HepG2 (cell line): ENCODE results near the gene HMCN2. TPM values are rescaled to one million over a fixed set of nuclear protein-coding genes. Genes with fewer than 3 reads are reported as not detected.

ENCODE experiments used
- ARID5B ChIP-seq: IDR thresholded peaks from 2 replicates; pipeline ENCODE4 v1.4.0; 2020; ENCODE audit warnings: mild to moderate bottlenecking, missing genetic modification reagents
- ATM ChIP-seq: fragments of 450-650 bp; IDR thresholded peaks from 2 replicates; pipeline ENCODE4 v1.7.1; 2017; ENCODE audit warnings: mild to moderate bottlenecking, borderline replicate concordance
- DR1 ChIP-seq: sonication (generic); formaldehyde crosslinking; IDR thresholded peaks from 2 replicates; pipeline ENCODE4 v1.8.0; 2021; ENCODE audit warnings: mild to moderate bottlenecking, missing genetic modification reagents, inconsistent platforms
- FOXA1 ChIP-seq, 2 experiments: fragments of 450-650 bp in 1 of 2; sonication (generic) in 1 of 2; formaldehyde crosslinking in 1 of 2; IDR thresholded peaks; 2 replicates each; pipeline versions ENCODE4 v1.4.0 to v1.6.1; 2016 to 2020; ENCODE audit warnings: missing genetic modification reagents in 1 of 2
- FOXJ3 ChIP-seq: sonication (generic); formaldehyde crosslinking; IDR thresholded peaks from 2 replicates; pipeline ENCODE4 v1.4.0; 2020; ENCODE audit warnings: missing genetic modification reagents, mild to moderate bottlenecking, borderline replicate concordance
- FOXK1 ChIP-seq: sonication (generic); formaldehyde crosslinking; IDR thresholded peaks from 2 replicates; pipeline ENCODE4 v1.4.0; 2020; ENCODE audit warnings: low read depth, missing genetic modification reagents, borderline replicate concordance
- HHEX ChIP-seq: IDR thresholded peaks from 2 replicates; pipeline ENCODE4 v1.6.1; 2016; ENCODE audit warnings: control low read depth
- HNRNPH1 ChIP-seq: fragments of 200-400 bp; formaldehyde crosslinking; optimal IDR thresholded peaks from 2 replicates; pipeline ENCODE3; 2017; ENCODE audit warnings: mild to moderate bottlenecking, low read depth, low read length
- IRF2 ChIP-seq: IDR thresholded peaks from 2 replicates; pipeline ENCODE4 v1.6.1; 2018; ENCODE audit warnings: missing genetic modification reagents, missing compliant biosample characterization
- IRF9 ChIP-seq: sonication (generic); formaldehyde crosslinking; IDR thresholded peaks from 2 replicates; pipeline ENCODE4 v1.8.0; 2022; ENCODE audit warnings: missing genetic modification reagents, mild to moderate bottlenecking, borderline replicate concordance
- KLF9 ChIP-seq: IDR thresholded peaks from 2 replicates; pipeline ENCODE4 v1.6.1; 2016; ENCODE audit warnings: low read depth
- KMT2A ChIP-seq: sonication (generic); formaldehyde crosslinking; IDR thresholded peaks from 2 replicates; pipeline ENCODE4 v1.4.0; 2020; ENCODE audit warnings: missing genetic modification reagents
- MIER2 ChIP-seq: IDR thresholded peaks from 2 replicates; pipeline ENCODE4 v1.6.1; 2016; ENCODE audit warnings: missing biosample characterization, missing genetic modification reagents
- MTA1 ChIP-seq: sonication (generic); formaldehyde crosslinking; IDR thresholded peaks from 2 replicates; pipeline ENCODE4 v1.4.0; 2020; ENCODE audit warnings: missing genetic modification reagents, mild to moderate bottlenecking, borderline replicate concordance
- PCBP1 ChIP-seq: fragments of 200-400 bp; formaldehyde crosslinking; IDR thresholded peaks from 2 replicates; pipeline ENCODE4 v1.6.1; 2017; ENCODE audit warnings: mild to moderate bottlenecking, low read depth, low read length, borderline replicate concordance
- RFX3 ChIP-seq: IDR thresholded peaks from 2 replicates; pipeline ENCODE4 v1.6.1; 2016; ENCODE audit warnings: missing biosample characterization, missing genetic modification reagents
- SNAI1 ChIP-seq: sonication (generic); formaldehyde crosslinking; IDR thresholded peaks from 2 replicates; pipeline ENCODE4 v1.5.0; 2020; ENCODE audit warnings: mild to moderate bottlenecking, missing genetic modification reagents, borderline replicate concordance
- SNAPC2 ChIP-seq: sonication (generic); formaldehyde crosslinking; IDR thresholded peaks from 2 replicates; pipeline ENCODE4 v1.8.1; 2022; ENCODE audit warnings: mild to moderate bottlenecking, missing genetic modification reagents
- TGIF2 ChIP-seq: IDR thresholded peaks from 2 replicates; pipeline ENCODE4 v1.6.1; 2016; ENCODE audit warnings: control low read depth, missing compliant biosample characterization
- ZNF18 ChIP-seq: sonication (generic); formaldehyde crosslinking; IDR thresholded peaks from 2 replicates; pipeline ENCODE4 v1.8.0; 2022; ENCODE audit warnings: mild to moderate bottlenecking, missing genetic modification reagents; ENCODE audit not compliant: insufficient replicate concordance
- ZNF253 ChIP-seq: sonication (generic); formaldehyde crosslinking; IDR thresholded peaks from 2 replicates; pipeline ENCODE4 v1.8.0; 2022; ENCODE audit warnings: mild to moderate bottlenecking, missing genetic modification reagents, borderline replicate concordance
- ZNF446 ChIP-seq: sonication (generic); formaldehyde crosslinking; IDR thresholded peaks from 2 replicates; pipeline ENCODE4 v1.5.0; 2020; ENCODE audit warnings: mild to moderate bottlenecking, missing genetic modification reagents
- ZNF510 ChIP-seq: sonication (generic); formaldehyde crosslinking; IDR thresholded peaks from 2 replicates; pipeline ENCODE4 v1.4.0; 2020; ENCODE audit warnings: low read depth, mild to moderate bottlenecking, missing genetic modification reagents
- ZNF557 ChIP-seq: sonication (generic); formaldehyde crosslinking; IDR thresholded peaks from 2 replicates; pipeline ENCODE4 v1.4.0; 2020; ENCODE audit warnings: missing genetic modification reagents
- ZSCAN30 ChIP-seq: sonication (generic); formaldehyde crosslinking; IDR thresholded peaks from 2 replicates; pipeline ENCODE4 v1.5.0; 2020; ENCODE audit warnings: mild to moderate bottlenecking, missing genetic modification reagents
- polyA plus RNA-seq, 8 experiments: library from polyadenylated mRNA; depleted of rRNA in 3 of 8; stranded (reverse) in 7 of 8; unstranded in 1 of 8; fragments of >200 nt; fragmentation: Illumina TruSeq in 4 of 8; extraction: Trizol in 4 of 8; gene quantifications; 2 replicates each; pipeline versions ENCODE4 v1.2.1 to v1.2.3, GENCODE V29; 2011 to 2016; ENCODE audit warnings: low read depth in 4 of 8, missing spikeins in 1 of 8, mixed read lengths in 1 of 8; ENCODE audit not compliant: insufficient read depth in 1 of 8
- total RNA-seq, 5 experiments: library from RNA; depleted of rRNA; stranded (reverse); fragments of >200 nt; fragmentation: Illumina TruSeq; extraction: Trizol; gene quantifications; 2 replicates each; pipeline ENCODE4 v1.2.3, GENCODE V29; 2016; ENCODE audit warnings: low read depth in 1 of 5

The HMCN2 gene
- total and polyA plus RNA-seq, 2 of the 13 experiments (the other 11 are each of a cell fraction or from before 2014, with no cell fraction given): 0.09 TPM; not detected in 1

GRCh38 chr9:130450344-130451003 is 184.9 kb downstream of the HMCN2 start (continued):
- TF ChIP-seq ZNF18 (no peak), PCBP1 (no peak), MTA1 (CRISPR knock-in tag) (peak; percentile 98), KLF9 (0 out of 2 replicates have a peak, but pooled peaks have one; percentile 35), MIER2 (CRISPR knock-in tag) (peak; percentile 83), TGIF2 (CRISPR knock-in tag) (peak; percentile 98), DR1 (CRISPR knock-in tag) (peak; percentile 68; the same call in 1 of the 2 replicates), ZNF253 (no peak), ZNF446 (peak; percentile 71; the same call in 1 of the 2 replicates), HHEX (CRISPR knock-in tag) (no peak), FOXJ3 (CRISPR knock-in tag) (peak; percentile 23; the same call in 1 of the 2 replicates), FOXA1 (IDR thresholded peaks at IDR 0.05) (no peak), FOXA1 (CRISPR knock-in tag; IDR thresholded peaks at IDR 0.05) (peak; percentile 74), ARID5B (peak; percentile 96), ZNF510 (CRISPR knock-in tag) (peak; percentile 89), SNAPC2 (CRISPR knock-in tag) (peak; percentile 96; the same call in 1 of the 2 replicates), ZSCAN30 (CRISPR knock-in tag) (peak; percentile 82; the same call in 1 of the 2 replicates), IRF2 (CRISPR knock-in tag) (peak; percentile 90), IRF9 (CRISPR knock-in tag) (peak; percentile 69; the same call in 1 of the 2 replicates), KMT2A (CRISPR knock-in tag) (peak; percentile 59; the same call in 1 of the 2 replicates), RFX3 (CRISPR knock-in tag) (peak; percentile 79), ZNF557 (peak; percentile 92; the same call in 1 of the 2 replicates), ATM (no peak), SNAI1 (CRISPR knock-in tag) (no peak), FOXK1 (CRISPR knock-in tag) (peak; percentile 78; the same call in 1 of the 2 replicates), HNRNPH1 (no peak)
